Keratinocyte (primary cell): ENCODE measurements around the gene VPS13D.

ENCODE experiments used
- CTCF ChIP-seq, 3 experiments: IDR thresholded peaks in 1 of 3; conservative IDR thresholded peaks in 1 of 3; optimal IDR thresholded peaks in 1 of 3; 2 replicates in 2 of 3; 3 replicates in 1 of 3; pipeline versions ENCODE3 to v1.5.1; 2011; ENCODE audit warnings: low read length in 3 of 3, mild to moderate bottlenecking in 3 of 3, moderate library complexity in 2 of 3, control low read depth in 1 of 3, inconsistent platforms in 1 of 3; ENCODE audit not compliant: insufficient read depth in 2 of 3; ENCODE audit errors: extremely low read depth in 1 of 3
- EZH2 ChIP-seq: IDR thresholded peaks from one replicate; pipeline ENCODE4 v1.6.1; 2012; ENCODE audit warnings: inconsistent platforms, mild to moderate bottlenecking, low read length, moderate library complexity

GRCh38 chr1:12480041-12480440 is 250.2 kb downstream of the VPS13D start:
- TF ChIP-seq CTCF (optimal IDR thresholded peaks at IDR 0.05 in 1 of 3, IDR thresholded peaks at IDR 0.05 in 1 of 3, conservative IDR thresholded peaks at IDR 0.05 in 1 of 3; ENCODE audit: extremely low read depth in 1 of 3, insufficient read depth in 2 of 3, low read length in 3 of 3) (no peak), EZH2 (no peak)
